Measurements from ENCODE around the gene ZNF831.

DNA sequence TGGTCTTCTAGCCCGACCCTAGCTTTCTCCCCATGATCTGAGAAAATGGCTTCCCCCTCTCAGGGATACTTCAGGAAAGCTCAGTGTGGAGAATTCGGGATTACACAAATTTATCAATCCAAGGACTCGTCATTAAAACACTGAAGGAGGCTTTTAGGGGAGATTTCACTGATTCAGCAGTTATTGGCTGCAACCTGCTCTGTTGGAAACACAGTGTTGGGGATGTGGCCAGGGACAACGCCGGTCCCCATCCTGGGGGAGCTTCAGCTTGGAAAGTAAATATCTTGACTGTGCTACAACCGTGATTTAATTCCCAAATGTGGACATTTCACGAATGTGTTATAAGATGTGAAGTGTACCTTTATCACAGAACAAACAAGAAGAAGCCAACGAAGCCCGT, 44.8 kb upstream of the ZNF831 start:
- TF ChIP-seq, protein P1, sequence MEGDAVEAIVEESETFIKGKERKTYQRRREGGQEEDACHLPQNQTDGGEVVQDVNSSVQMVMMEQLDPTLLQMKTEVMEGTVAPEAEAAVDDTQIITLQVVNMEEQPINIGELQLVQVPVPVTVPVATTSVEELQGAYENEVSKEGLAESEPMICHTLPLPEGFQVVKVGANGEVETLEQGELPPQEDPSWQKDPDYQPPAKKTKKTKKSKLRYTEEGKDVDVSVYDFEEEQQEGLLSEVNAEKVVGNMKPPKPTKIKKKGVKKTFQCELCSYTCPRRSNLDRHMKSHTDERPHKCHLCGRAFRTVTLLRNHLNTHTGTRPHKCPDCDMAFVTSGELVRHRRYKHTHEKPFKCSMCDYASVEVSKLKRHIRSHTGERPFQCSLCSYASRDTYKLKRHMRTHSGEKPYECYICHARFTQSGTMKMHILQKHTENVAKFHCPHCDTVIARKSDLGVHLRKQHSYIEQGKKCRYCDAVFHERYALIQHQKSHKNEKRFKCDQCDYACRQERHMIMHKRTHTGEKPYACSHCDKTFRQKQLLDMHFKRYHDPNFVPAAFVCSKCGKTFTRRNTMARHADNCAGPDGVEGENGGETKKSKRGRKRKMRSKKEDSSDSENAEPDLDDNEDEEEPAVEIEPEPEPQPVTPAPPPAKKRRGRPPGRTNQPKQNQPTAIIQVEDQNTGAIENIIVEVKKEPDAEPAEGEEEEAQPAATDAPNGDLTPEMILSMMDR (IDR thresholded peaks at IDR 0.05) = no peak
- TF ChIP-seq EP300 (IDR thresholded peaks at IDR 0.05) = no peak
